Endothelial cell of umbilical vein (primary cell): ENCODE results near the gene LIPM. TPM values are rescaled to one million over a fixed set of nuclear protein-coding genes. Genes with fewer than 3 reads are reported as not detected.

Source experiments
- BruUV-seq: library from RNA; stranded (reverse); fragments of 400-500 nt; replicated peaks from 2 replicates; lab custom pipeline; 2021; lab: Mats Ljungman, UMichigan
- CTCF ChIA-PET: fragments of 300-600, 350-600 bp; sonication (Branson Sonifier 250); formaldehyde crosslinking; loops from one replicate; lab custom pipeline; 2021; ENCODE audit warnings: antibody characterized with exemption, inconsistent platforms; lab: Charles Lee
- POLR2A ChIA-PET: fragments of 300-600, 350-600 bp; sonication (Branson Sonifier 250); formaldehyde crosslinking; loops from one replicate; lab custom pipeline; 2021; ENCODE audit warnings: antibody characterized with exemption, inconsistent platforms; lab: Charles Lee
- DNase-seq: peaks from one replicate; pipeline ENCODE4 v3.0.0-alpha.2; 2011; ENCODE audit warnings: low read depth, low spot score
- FAIRE-seq: peaks from 2 replicates; lab custom pipeline; 2011; peaks lifted over from hg19 to GRCh38; lab: Jason Lieb, UNC
- H2AFZ ChIP-seq: 2 replicates; pipeline ENCODE4 v1.6.0; 2012; ENCODE audit warnings: low read depth, low read length, control low read depth, inconsistent platforms
- H3K27ac ChIP-seq: 2 replicates; pipeline ENCODE4 v1.5.1; 2011; ENCODE audit warnings: low read depth, mild to moderate bottlenecking, control low read depth, low read length, moderate library complexity; ENCODE audit not compliant: insufficient read depth
- H3K27me3 ChIP-seq, 2 experiments: 2 replicates each; pipeline versions ENCODE4 v1.6.0 to v1.6.1; 2011; ENCODE audit warnings: low read length in 2 of 2, mixed read lengths in 1 of 2; ENCODE audit not compliant: control insufficient read depth in 2 of 2, insufficient read depth in 2 of 2
- H3K36me3 ChIP-seq, 2 experiments: 2 replicates in 1 of 2; 3 replicates in 1 of 2; pipeline ENCODE4 v1.5.1; 2011; ENCODE audit warnings: low read length in 2 of 2, mild to moderate bottlenecking in 1 of 2, moderate library complexity in 1 of 2; ENCODE audit not compliant: control insufficient read depth in 2 of 2, insufficient read depth in 2 of 2; ENCODE audit errors: extremely low read depth in 1 of 2
- H3K4me1 ChIP-seq: 3 replicates; pipeline ENCODE4 v1.5.1; 2011; ENCODE audit warnings: mild to moderate bottlenecking, low read length; ENCODE audit not compliant: control insufficient read depth, insufficient read depth; ENCODE audit errors: extremely low read depth
- H3K4me2 ChIP-seq: 2 replicates; pipeline ENCODE4 v1.6.1; 2011; ENCODE audit warnings: low read length, control low read depth, mixed read lengths; ENCODE audit not compliant: insufficient read depth
- H3K4me3 ChIP-seq, 3 experiments: fragments of 200-600 bp in 1 of 3; sonication (generic), shearing (Covaris generic) in 1 of 3; replicated peaks in 1 of 3; 2 replicates each; pipeline ENCODE4 v1.5.1; 2011 to 2016; ENCODE audit warnings: control low read depth in 3 of 3, low read length in 3 of 3, mild to moderate bottlenecking in 2 of 3, inconsistent platforms in 1 of 3, low read depth in 1 of 3, moderate library complexity in 1 of 3; ENCODE audit not compliant: insufficient read depth in 1 of 3
- H3K79me2 ChIP-seq: 2 replicates; pipeline ENCODE4 v1.6.0; 2012; ENCODE audit warnings: low read length, inconsistent platforms; ENCODE audit not compliant: control insufficient read depth, insufficient read depth
- H3K9ac ChIP-seq: replicated peaks from 2 replicates; pipeline ENCODE3; 2011; ENCODE audit warnings: low read length, control low read depth; ENCODE audit not compliant: insufficient read depth; ENCODE audit errors: extremely low read depth
- H3K9me1 ChIP-seq: replicated peaks from 3 replicates; pipeline ENCODE4 v1.6.0; 2011; ENCODE audit warnings: mild to moderate bottlenecking, low read length; ENCODE audit not compliant: control insufficient read depth, insufficient read depth; ENCODE audit errors: extremely low read depth
- H3K9me3 ChIP-seq: replicated peaks from 2 replicates; pipeline ENCODE4 v1.5.1; 2012; ENCODE audit warnings: low read length, inconsistent platforms; ENCODE audit not compliant: control insufficient read depth, insufficient read depth
- H4K20me1 ChIP-seq: replicated peaks from 2 replicates; pipeline ENCODE3; 2011; ENCODE audit warnings: mild to moderate bottlenecking, low read length; ENCODE audit not compliant: control insufficient read depth, insufficient read depth; ENCODE audit errors: extremely low read depth
- CTCF ChIP-seq, 2 donors: IDR thresholded peaks; 1 replicate in 1 of 2; 2 replicates in 1 of 2; pipeline ENCODE4 v1.5.1; 2011; ENCODE audit warnings: low read length in 2 of 2, mild to moderate bottlenecking in 2 of 2, moderate library complexity in 2 of 2, control low read depth in 1 of 2, inconsistent platforms in 1 of 2, low read depth in 1 of 2; ENCODE audit not compliant: insufficient read depth in 1 of 2; ENCODE audit errors: extremely low read depth in 1 of 2
- EZH2 ChIP-seq: IDR thresholded peaks from 2 replicates; pipeline ENCODE4 v1.6.1; 2012; ENCODE audit warnings: borderline replicate concordance, low read depth, mild to moderate bottlenecking, moderate library complexity, low read length, inconsistent platforms; ENCODE audit not compliant: severe bottlenecking
- FOS ChIP-seq: IDR thresholded peaks from 2 replicates; pipeline ENCODE4 v1.6.1; 2011; ENCODE audit warnings: mild to moderate bottlenecking, low read length, moderate library complexity, borderline replicate concordance; ENCODE audit not compliant: insufficient read depth
- GATA2 ChIP-seq: IDR thresholded peaks from 2 replicates; pipeline ENCODE4 v1.7.0; 2011; ENCODE audit warnings: low read depth, mild to moderate bottlenecking, moderate library complexity, mixed read lengths, low read length; ENCODE audit not compliant: insufficient read length, insufficient read depth
- JUN ChIP-seq: IDR thresholded peaks from 2 replicates; pipeline ENCODE4 v1.6.1; 2011; ENCODE audit warnings: borderline replicate concordance, low read depth; ENCODE audit not compliant: insufficient read length, insufficient read depth
- MAX ChIP-seq: IDR thresholded peaks from 2 replicates; pipeline ENCODE4 v1.6.1; 2011; ENCODE audit not compliant: insufficient read depth, insufficient read length
- MYC ChIP-seq: IDR thresholded peaks from one replicate; pipeline ENCODE4 v1.6.1; 2011; ENCODE audit warnings: mild to moderate bottlenecking, low read depth, low read length
- POLR2A ChIP-seq: IDR thresholded peaks from 2 replicates; pipeline ENCODE4 v1.6.1; 2012; ENCODE audit warnings: low read depth, mild to moderate bottlenecking, control low read depth, low read length
- POLR2AphosphoS5 ChIP-seq: IDR thresholded peaks from 2 replicates; pipeline ENCODE4 v1.6.1; 2012; ENCODE audit warnings: low read depth, mild to moderate bottlenecking, control low read depth, low read length, moderate library complexity; ENCODE audit not compliant: insufficient read depth
- dilution Hi-C: fragments of 300-500 bp; cut with MboI; formaldehyde crosslinking; loops from one replicate; pipeline ENCODE4 v1.15.0; 2019; ENCODE audit warnings: low sequenced_read_pairs; ENCODE audit not compliant: extremely low pct_ligation_motif_present
- intact Hi-C: fragments of 100-400 bp; cut with micrococcal nuclease; formaldehyde crosslinking; loops from one replicate; pipeline ENCODE4 v1.10.0; 2022
- polyA plus RNA-seq, 4 experiments: library from polyadenylated mRNA; depleted of rRNA in 3 of 4; stranded (reverse) in 3 of 4; unstranded in 1 of 4; fragments of >200 nt; gene quantifications; 2 replicates each; pipeline versions ENCODE4 v1.2.1 to v1.2.3, GENCODE V29; 2011 to 2012; ENCODE audit warnings: missing spikeins in 1 of 4
- total RNA-seq: library from RNA; stranded (reverse); gene quantifications from 2 replicates; pipeline ENCODE4 v1.2.3, GENCODE V29; 2021

The LIPM gene
- total and polyA plus RNA-seq, 2 donors (not counting 3 experiments of a cell fraction or from before 2014, with no cell fraction given): not detected

- TF ChIP-seq MAX (no peak), JUN (no peak), MYC (no peak), POLR2A (no peak), EZH2 (no peak), CTCF (IDR thresholded peaks at IDR 0.05; ENCODE audit: extremely low read depth in 1 of 2, insufficient read depth in 1 of 2, low read depth in 1 of 2, low read length in 2 of 2) (no peak), FOS (no peak), POLR2AphosphoS5 (no peak), GATA2 (no peak)
- Histone ChIP-seq H3K9me1 (no peaks in the 10 kb centered on the region), H3K4me2 (no peak overlapping the region), H3K4me1 (no peaks in the 10 kb centered on the region), H3K27me3 (peaks cover 14 to 25% of the 10 kb centered on the region in 2 experiments), H3K36me3 (no peaks in the 10 kb centered on the region), H3K9me3 (no peaks in the 10 kb centered on the region), H3K4me3 (no peak overlapping the region), H3K79me2 (no peaks in the 10 kb centered on the region), H4K20me1 (no peaks in the 10 kb centered on the region), H3K27ac (no peak overlapping the region), H3K9ac (no peak overlapping the region), H2AFZ (no peak overlapping the region)
- DNase-seq: no peak
- ChIA-PET CTCF (interaction anchor here (3.4 kb wide), 1 partner anchor 31 kb away, joined by 22 read pairs; no protein-coding TSS in a partner anchor), POLR2A (no interaction called here)
- BruUV-seq: no TSS peak
- dilution Hi-C loops (no loop called here), intact Hi-C loops (no loop called here)
- no peak for FAIRE-seq
Observed at GRCh38 chr10:88866454-88866853, 63.9 kb downstream of the LIPM start.
